HepG2 (cell line): Measurements from ENCODE around the gene SERTAD1. TPM values are rescaled to one million over a fixed set of nuclear protein-coding genes. Genes with fewer than 3 reads are reported as not detected.

Experiments
- ARID2 ChIP-seq: sonication (generic); formaldehyde crosslinking; IDR thresholded peaks from 2 replicates; pipeline ENCODE4 v1.8.1; 2022; ENCODE audit warnings: mild to moderate bottlenecking, missing genetic modification reagents, borderline replicate concordance
- BCL6 ChIP-seq: IDR thresholded peaks from 2 replicates; pipeline ENCODE4 v1.6.1; 2016; ENCODE audit warnings: missing genetic modification reagents, missing compliant biosample characterization
- FOXC1 ChIP-seq: sonication (generic); formaldehyde crosslinking; IDR thresholded peaks from 2 replicates; pipeline ENCODE4 v1.8.0; 2022; ENCODE audit warnings: mild to moderate bottlenecking, missing genetic modification reagents, borderline replicate concordance
- HNF4A ChIP-seq: sonication (generic); formaldehyde crosslinking; IDR thresholded peaks from 2 replicates; pipeline ENCODE4 v1.4.0; 2020; ENCODE audit warnings: missing genetic modification reagents
- PAXIP1 ChIP-seq: sonication (generic); formaldehyde crosslinking; conservative IDR thresholded peaks from 2 replicates; pipeline ENCODE4 v1.4.0; 2020; ENCODE audit warnings: mild to moderate bottlenecking, missing genetic modification reagents, moderate library complexity
- RARG ChIP-seq: sonication (generic); formaldehyde crosslinking; IDR thresholded peaks from 2 replicates; pipeline ENCODE4 v1.4.0; 2020; ENCODE audit warnings: low read depth, mild to moderate bottlenecking, missing genetic modification reagents
- TAF15 ChIP-seq: fragments of 200-400 bp; formaldehyde crosslinking; IDR thresholded peaks from one replicate; pipeline ENCODE4 v1.6.1; 2018; ENCODE audit warnings: mild to moderate bottlenecking, low read depth, low read length; ENCODE audit not compliant: poor library complexity, severe bottlenecking
- TFDP1 ChIP-seq: IDR thresholded peaks from 2 replicates; pipeline ENCODE4 v1.6.1; 2016; ENCODE audit warnings: missing compliant biosample characterization, missing genetic modification reagents, borderline replicate concordance
- TFDP2 ChIP-seq: sonication (generic); formaldehyde crosslinking; IDR thresholded peaks from 2 replicates; pipeline ENCODE4 v1.4.0; 2020; ENCODE audit warnings: missing genetic modification reagents
- polyA plus RNA-seq, 8 experiments: library from polyadenylated mRNA; depleted of rRNA in 3 of 8; stranded (reverse) in 7 of 8; unstranded in 1 of 8; fragments of >200 nt; fragmentation: Illumina TruSeq in 4 of 8; extraction: Trizol in 4 of 8; gene quantifications; 2 replicates each; pipeline versions ENCODE4 v1.2.1 to v1.2.3, GENCODE V29; 2011 to 2016; ENCODE audit warnings: low read depth in 4 of 8, missing spikeins in 1 of 8, mixed read lengths in 1 of 8; ENCODE audit not compliant: insufficient read depth in 1 of 8
- total RNA-seq, 5 experiments: library from RNA; depleted of rRNA; stranded (reverse); fragments of >200 nt; fragmentation: Illumina TruSeq; extraction: Trizol; gene quantifications; 2 replicates each; pipeline ENCODE4 v1.2.3, GENCODE V29; 2016; ENCODE audit warnings: low read depth in 1 of 5

SERTAD1 gene
- total and polyA plus RNA-seq, 2 of the 13 experiments (the other 11 are each of a cell fraction or from before 2014, with no cell fraction given), result 4.3 to 4.5 TPM

- TF ChIP-seq TFDP2 (CRISPR knock-in tag) (no peak), BCL6 (CRISPR knock-in tag) (no peak), ARID2 (CRISPR knock-in tag) (0 out of 2 replicates have a peak, but pooled peaks have one; percentile 34), HNF4A (CRISPR knock-in tag) (peak; percentile 47), TAF15 (no peak), PAXIP1 (CRISPR knock-in tag) (peak; percentile 47; the same call in 1 of the 2 replicates), TFDP1 (CRISPR knock-in tag) (peak; percentile 18; the same call in 1 of the 2 replicates), RARG (CRISPR knock-in tag) (no peak), FOXC1 (CRISPR knock-in tag) (0 out of 2 replicates have a peak, but pooled peaks have one; percentile 19)
Measured at GRCh38 chr19:40453151-40453735, 27.5 kb upstream of the SERTAD1 start (continued).
